HepG2 (cell line): ENCODE results near the gene ARHGAP5. TPM values are rescaled to one million over a fixed set of nuclear protein-coding genes. Genes with fewer than 3 reads are reported as not detected.

Experiments
- AKAP8 ChIP-seq: sonication (generic); formaldehyde crosslinking; IDR thresholded peaks from 2 replicates; pipeline ENCODE4 v1.5.1; 2020; ENCODE audit warnings: mild to moderate bottlenecking, missing genetic modification reagents
- CREB1 ChIP-seq, 2 experiments: fragments of 450-650 bp in 1 of 2; IDR thresholded peaks; 2 replicates each; pipeline ENCODE4 v1.6.1; 2016 to 2017; ENCODE audit warnings: control low read depth in 1 of 2, mild to moderate bottlenecking in 1 of 2, missing compliant biosample characterization in 1 of 2, missing genetic modification characterization in 1 of 2
- KAT8 ChIP-seq: IDR thresholded peaks from 2 replicates; pipeline ENCODE4 v1.6.1; 2016; ENCODE audit warnings: missing genetic modification reagents, missing compliant biosample characterization
- KLF11 ChIP-seq: IDR thresholded peaks from 2 replicates; pipeline ENCODE4 v1.6.1; 2016; ENCODE audit warnings: missing compliant biosample characterization
- NBN ChIP-seq: fragments of 450-650 bp; conservative IDR thresholded peaks from 2 replicates; pipeline ENCODE4 v1.6.1; 2017
- PLRG1 ChIP-seq: fragments of 450-650 bp; conservative IDR thresholded peaks from 2 replicates; pipeline ENCODE4 v1.6.1; 2016
- TBX2 ChIP-seq: sonication (generic); formaldehyde crosslinking; IDR thresholded peaks from 2 replicates; pipeline ENCODE4 v1.5.0; 2020; ENCODE audit warnings: missing genetic modification reagents, mild to moderate bottlenecking, borderline replicate concordance
- TSC22D2 ChIP-seq: sonication (generic); formaldehyde crosslinking; IDR thresholded peaks from 2 replicates; pipeline ENCODE4 v1.5.1; 2020; ENCODE audit warnings: missing genetic modification reagents, mild to moderate bottlenecking, borderline replicate concordance
- U2AF2 ChIP-seq: fragments of 200-400 bp; formaldehyde crosslinking; IDR thresholded peaks from 2 replicates; pipeline ENCODE4 v1.6.1; 2017; ENCODE audit warnings: low read depth, mild to moderate bottlenecking, low read length
- WIZ ChIP-seq: sonication (generic); formaldehyde crosslinking; IDR thresholded peaks from 2 replicates; pipeline ENCODE4 v1.5.1; 2020; ENCODE audit warnings: mild to moderate bottlenecking, missing genetic modification reagents
- ZBTB3 ChIP-seq: sonication (generic); formaldehyde crosslinking; IDR thresholded peaks from 2 replicates; pipeline ENCODE4 v1.4.0; 2020; ENCODE audit warnings: low read depth, mild to moderate bottlenecking, moderate library complexity, missing genetic modification reagents, borderline replicate concordance
- ZMAT3 ChIP-seq: sonication (generic); formaldehyde crosslinking; conservative IDR thresholded peaks from 2 replicates; pipeline ENCODE4 v1.7.0; 2021; ENCODE audit warnings: missing genetic modification reagents
- ZNF251 ChIP-seq: sonication (generic); formaldehyde crosslinking; IDR thresholded peaks from 2 replicates; pipeline ENCODE4 v1.9.0; 2021; ENCODE audit warnings: mild to moderate bottlenecking, missing genetic modification reagents
- ZNF3 ChIP-seq: IDR thresholded peaks from 2 replicates; pipeline ENCODE4 v1.7.0; 2017; ENCODE audit warnings: inconsistent platforms
- ZNF430 ChIP-seq: sonication (generic); formaldehyde crosslinking; IDR thresholded peaks from 2 replicates; pipeline ENCODE4 v1.9.0; 2021; ENCODE audit warnings: mild to moderate bottlenecking, missing genetic modification reagents
- ZNF572 ChIP-seq: sonication (generic); formaldehyde crosslinking; IDR thresholded peaks from 2 replicates; pipeline ENCODE4 v1.5.1; 2020; ENCODE audit warnings: mild to moderate bottlenecking, missing genetic modification reagents
- ZNF660 ChIP-seq: sonication (generic); formaldehyde crosslinking; IDR thresholded peaks from 2 replicates; pipeline ENCODE4 v1.5.1; 2020; ENCODE audit warnings: mild to moderate bottlenecking, low read depth, missing genetic modification reagents, borderline replicate concordance
- ZNF713 ChIP-seq: sonication (generic); formaldehyde crosslinking; IDR thresholded peaks from 2 replicates; pipeline ENCODE4 v1.4.0; 2020; ENCODE audit warnings: mild to moderate bottlenecking, missing genetic modification reagents
- polyA plus RNA-seq, 8 experiments: library from polyadenylated mRNA; depleted of rRNA in 3 of 8; stranded (reverse) in 7 of 8; unstranded in 1 of 8; fragments of >200 nt; fragmentation: Illumina TruSeq in 4 of 8; extraction: Trizol in 4 of 8; gene quantifications; 2 replicates each; pipeline versions ENCODE4 v1.2.1 to v1.2.3, GENCODE V29; 2011 to 2016; ENCODE audit warnings: low read depth in 4 of 8, missing spikeins in 1 of 8, mixed read lengths in 1 of 8; ENCODE audit not compliant: insufficient read depth in 1 of 8
- total RNA-seq, 5 experiments: library from RNA; depleted of rRNA; stranded (reverse); fragments of >200 nt; fragmentation: Illumina TruSeq; extraction: Trizol; gene quantifications; 2 replicates each; pipeline ENCODE4 v1.2.3, GENCODE V29; 2016; ENCODE audit warnings: low read depth in 1 of 5
- TF ChIP-seq, protein P1 (sequence below): sonication (generic); formaldehyde crosslinking; IDR thresholded peaks from 2 replicates; pipeline ENCODE4 v1.8.1; 2023; ENCODE audit warnings: mild to moderate bottlenecking, inconsistent platforms, moderate library complexity, missing genetic modification reagents, borderline replicate concordance
- TF ChIP-seq, protein P2 (sequence below): sonication (generic); formaldehyde crosslinking; IDR thresholded peaks from 2 replicates; pipeline ENCODE4 v1.5.0; 2020; ENCODE audit warnings: mild to moderate bottlenecking, missing genetic modification reagents, borderline replicate concordance
- TF ChIP-seq, protein P3 (sequence below): sonication (generic); formaldehyde crosslinking; IDR thresholded peaks from 2 replicates; pipeline ENCODE4 v1.4.0; 2020; ENCODE audit warnings: missing genetic modification reagents
- TF ChIP-seq, protein P4 (sequence below): sonication (generic); formaldehyde crosslinking; IDR thresholded peaks from 2 replicates; pipeline ENCODE4 v1.5.0; 2020; ENCODE audit warnings: missing genetic modification reagents

ARHGAP5 gene
- total and polyA plus RNA-seq, 2 of the 13 experiments (the other 11 are each of a cell fraction or from before 2014, with no cell fraction given): 33.7 to 144 TPM

DNA sequence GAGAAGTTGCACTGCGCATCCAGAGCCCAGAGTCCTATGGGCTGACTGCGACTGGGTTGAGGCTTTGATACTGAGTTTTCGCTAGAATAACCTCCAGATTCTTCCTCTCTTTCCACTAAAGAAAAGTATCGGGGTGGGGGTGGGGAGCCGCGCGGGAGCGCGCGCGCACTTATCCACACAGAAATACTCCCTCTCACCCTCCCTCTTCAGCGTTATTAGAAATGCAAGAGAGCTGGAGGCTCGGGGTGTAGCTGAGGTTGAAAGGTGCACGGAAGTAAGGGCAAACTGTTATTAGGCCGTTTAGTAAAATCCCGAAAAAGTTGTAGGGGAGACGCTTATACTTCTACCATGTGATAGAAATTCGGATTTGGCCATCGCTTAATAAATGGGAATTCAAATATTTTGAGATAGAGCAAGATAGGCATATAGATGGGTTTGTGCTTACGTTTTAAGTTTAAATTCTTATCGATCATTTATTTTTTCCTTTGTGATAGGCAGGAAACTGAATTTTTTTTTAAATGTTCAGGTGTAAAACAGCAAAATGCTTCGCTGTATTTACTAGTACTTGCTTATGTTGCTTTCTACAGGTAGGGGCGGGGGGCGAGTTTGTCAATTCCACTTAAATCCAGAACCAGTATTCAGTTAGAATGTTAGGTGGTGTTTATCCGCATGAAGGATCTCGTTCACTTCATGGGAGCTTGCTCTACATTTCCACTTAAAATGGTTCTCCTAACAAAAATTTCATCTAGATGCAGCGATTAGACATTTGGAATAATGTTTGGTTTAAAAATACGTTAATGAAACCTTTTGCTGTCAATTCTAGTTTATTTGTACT lies 1.1 kb downstream of the ARHGAP5 start (continued):
- TF ChIP-seq, protein P1, sequence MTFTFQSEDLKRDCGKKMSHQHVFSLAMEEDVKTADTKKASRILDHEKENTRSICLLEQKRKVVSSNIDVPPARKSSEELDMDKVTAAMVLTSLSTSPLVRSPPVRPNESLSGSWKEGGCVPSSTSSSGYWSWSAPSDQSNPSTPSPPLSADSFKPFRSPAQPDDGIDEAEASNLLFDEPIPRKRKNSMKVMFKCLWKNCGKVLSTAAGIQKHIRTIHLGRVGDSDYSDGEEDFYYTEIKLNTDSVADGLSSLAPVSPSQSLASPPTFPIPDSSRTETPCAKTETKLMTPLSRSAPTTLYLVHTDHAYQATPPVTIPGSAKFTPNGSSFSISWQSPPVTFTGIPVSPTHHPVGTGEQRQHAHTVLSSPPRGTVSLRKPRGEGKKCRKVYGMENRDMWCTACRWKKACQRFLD (CRISPR knock-in tag): no peak
- TF ChIP-seq ZMAT3 (no peak), ZNF3 (CRISPR knock-in tag) (0 out of 2 replicates have a peak, but pooled peaks have one; percentile 54), U2AF2 (no peak), KLF11 (CRISPR knock-in tag) (0 out of 2 replicates have a peak, but pooled peaks have one; percentile 45), KAT8 (0 out of 2 replicates have a peak, but pooled peaks have one; percentile 25), TBX2 (CRISPR knock-in tag) (no peak), ZNF430 (CRISPR knock-in tag) (no peak), ZNF660 (no peak), ZBTB3 (peak; percentile 54; the same call in 1 of the 2 replicates), ZNF713 (no peak; the same call in 1 of the 2 replicates), CREB1 (IDR thresholded peaks at IDR 0.05) (no peak), CREB1 (CRISPR knock-in tag; IDR thresholded peaks at IDR 0.05) (no peak), ZNF572 (CRISPR knock-in tag) (no peak), ZNF251 (peak; percentile 26; the same call in 1 of the 2 replicates), TSC22D2 (CRISPR knock-in tag) (0 out of 2 replicates have a peak, but pooled peaks have one; percentile 26), PLRG1 (no peak), WIZ (CRISPR knock-in tag) (no peak), NBN (no peak), AKAP8 (CRISPR knock-in tag) (peak; percentile 10; the same call in 1 of the 2 replicates)
- TF ChIP-seq, protein P2, sequence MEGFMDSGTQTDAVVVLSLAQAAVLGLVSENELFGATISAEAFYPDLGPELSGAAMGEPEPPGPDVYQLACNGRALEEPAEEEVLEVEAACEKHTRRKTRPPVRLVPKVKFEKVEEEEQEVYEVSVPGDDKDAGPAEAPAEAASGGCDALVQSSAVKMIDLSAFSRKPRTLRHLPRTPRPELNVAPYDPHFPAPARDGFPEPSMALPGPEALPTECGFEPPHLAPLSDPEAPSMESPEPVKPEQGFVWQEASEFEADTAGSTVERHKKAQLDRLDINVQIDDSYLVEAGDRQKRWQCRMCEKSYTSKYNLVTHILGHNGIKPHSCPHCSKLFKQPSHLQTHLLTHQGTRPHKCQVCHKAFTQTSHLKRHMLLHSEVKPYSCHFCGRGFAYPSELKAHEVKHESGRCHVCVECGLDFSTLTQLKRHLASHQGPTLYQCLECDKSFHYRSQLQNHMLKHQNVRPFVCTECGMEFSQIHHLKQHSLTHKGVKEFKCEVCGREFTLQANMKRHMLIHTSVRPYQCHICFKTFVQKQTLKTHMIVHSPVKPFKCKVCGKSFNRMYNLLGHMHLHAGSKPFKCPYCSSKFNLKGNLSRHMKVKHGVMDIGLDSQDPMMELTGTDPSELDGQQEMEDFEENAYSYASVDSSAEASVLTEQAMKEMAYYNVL: no peak; the same call in 1 of the 2 replicates
- TF ChIP-seq, protein P3, sequence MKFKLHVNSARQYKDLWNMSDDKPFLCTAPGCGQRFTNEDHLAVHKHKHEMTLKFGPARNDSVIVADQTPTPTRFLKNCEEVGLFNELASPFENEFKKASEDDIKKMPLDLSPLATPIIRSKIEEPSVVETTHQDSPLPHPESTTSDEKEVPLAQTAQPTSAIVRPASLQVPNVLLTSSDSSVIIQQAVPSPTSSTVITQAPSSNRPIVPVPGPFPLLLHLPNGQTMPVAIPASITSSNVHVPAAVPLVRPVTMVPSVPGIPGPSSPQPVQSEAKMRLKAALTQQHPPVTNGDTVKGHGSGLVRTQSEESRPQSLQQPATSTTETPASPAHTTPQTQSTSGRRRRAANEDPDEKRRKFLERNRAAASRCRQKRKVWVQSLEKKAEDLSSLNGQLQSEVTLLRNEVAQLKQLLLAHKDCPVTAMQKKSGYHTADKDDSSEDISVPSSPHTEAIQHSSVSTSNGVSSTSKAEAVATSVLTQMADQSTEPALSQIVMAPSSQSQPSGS (CRISPR knock-in tag): no peak; the same call in none of the 2 replicates
- TF ChIP-seq, protein P4, sequence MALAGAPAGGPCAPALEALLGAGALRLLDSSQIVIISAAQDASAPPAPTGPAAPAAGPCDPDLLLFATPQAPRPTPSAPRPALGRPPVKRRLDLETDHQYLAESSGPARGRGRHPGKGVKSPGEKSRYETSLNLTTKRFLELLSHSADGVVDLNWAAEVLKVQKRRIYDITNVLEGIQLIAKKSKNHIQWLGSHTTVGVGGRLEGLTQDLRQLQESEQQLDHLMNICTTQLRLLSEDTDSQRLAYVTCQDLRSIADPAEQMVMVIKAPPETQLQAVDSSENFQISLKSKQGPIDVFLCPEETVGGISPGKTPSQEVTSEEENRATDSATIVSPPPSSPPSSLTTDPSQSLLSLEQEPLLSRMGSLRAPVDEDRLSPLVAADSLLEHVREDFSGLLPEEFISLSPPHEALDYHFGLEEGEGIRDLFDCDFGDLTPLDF (CRISPR knock-in tag): peak; percentile 37; the same call in 1 of the 2 replicates
